PC-3 (cell line): ENCODE measurements around the gene RSBN1L. TPM values are rescaled to one million over a fixed set of nuclear protein-coding genes. Genes with fewer than 3 reads are reported as not detected.
A peak's percentile ranks its signal among the peaks of the same experiment; 100 is the strongest.
"Not testable (repeated sequence)": the region's sequence is repeated elsewhere in the genome, so short reads cannot be mapped to it uniquely, and the experiment has no call there.

ENCODE experiments used
- ATAC-seq: fragments of 200-7000 bp; cut with Tn5 transposase; 2 replicates; pipeline ENCODE4 v1.9.1; 2020; ENCODE audit warnings: mild to moderate bottlenecking, moderate library complexity
- BruUV-seq: library from RNA; stranded (reverse); fragments of 400-500 nt; replicated peaks from 2 replicates; lab custom pipeline; 2021; lab: Mats Ljungman, UMichigan
- CTCF ChIA-PET: fragments of 300-600 bp; sonication (Branson Sonifier 250); formaldehyde crosslinking; loops from one replicate; lab custom pipeline; 2022; ENCODE audit warnings: antibody characterized with exemption; lab: Charles Lee
- POLR2A ChIA-PET: fragments of 300-600 bp; sonication (Branson Sonifier 250); formaldehyde crosslinking; loops from one replicate; lab custom pipeline; 2022; ENCODE audit warnings: antibody characterized with exemption; ENCODE audit not compliant: unreplicated experiment; lab: Charles Lee
- DNase-seq: peaks from one replicate; pipeline ENCODE4 v3.0.0-alpha.2; 2015
- H2AFZ ChIP-seq: fragments of 300-600 bp; sonication (generic); 2 replicates; pipeline ENCODE4 v1.6.0; 2016; ENCODE audit warnings: antibody characterized with exemption, low read length
- H3F3A ChIP-seq: fragments of 300-600 bp; sonication (generic); one replicate; pipeline ENCODE4 v1.6.0; 2017; ENCODE audit warnings: antibody characterized with exemption, low read length, control low read depth, mild to moderate bottlenecking; ENCODE audit not compliant: unreplicated experiment
- H3K27ac ChIP-seq: fragments of 300-600 bp; sonication (generic); 2 replicates; pipeline ENCODE4 v1.5.1; 2016; ENCODE audit warnings: mild to moderate bottlenecking, low read length
- H3K27me3 ChIP-seq: fragments of 300-600 bp; sonication (generic); 2 replicates; pipeline ENCODE4 v1.6.1; 2016; ENCODE audit warnings: low read length, mixed read lengths
- H3K36me3 ChIP-seq: fragments of 300-600 bp; sonication (generic); 2 replicates; pipeline ENCODE4 v1.6.1; 2016; ENCODE audit warnings: low read depth, mixed run types, low read length, mixed read lengths
- H3K4me1 ChIP-seq: fragments of 300-600 bp; sonication (generic); 2 replicates; pipeline ENCODE4 v1.5.1; 2016; ENCODE audit warnings: low read length; ENCODE audit not compliant: insufficient read depth
- H3K4me2 ChIP-seq: fragments of 300-600 bp; sonication (generic); 2 replicates; pipeline ENCODE4 v1.6.0; 2016; ENCODE audit warnings: low read length
- H3K4me3 ChIP-seq: fragments of 300-600 bp; sonication (generic); 2 replicates; pipeline ENCODE4 v1.5.1; 2016; ENCODE audit warnings: mild to moderate bottlenecking, low read length, mixed read lengths
- H3K79me2 ChIP-seq: fragments of 300-600 bp; sonication (generic); 2 replicates; pipeline ENCODE4 v1.6.1; 2017; ENCODE audit warnings: low read length, mixed read lengths
- H3K9ac ChIP-seq: fragments of 300-600 bp; sonication (generic); 2 replicates; pipeline ENCODE4 v1.6.0; 2016; ENCODE audit warnings: mild to moderate bottlenecking, low read length
- H3K9me2 ChIP-seq: fragments of 300-600 bp; sonication (generic); replicated peaks from 2 replicates; pipeline ENCODE4 v1.6.1; 2016; ENCODE audit warnings: mixed run types, low read length, mixed read lengths
- H3K9me3 ChIP-seq: fragments of 300-600 bp; sonication (generic); 2 replicates; pipeline ENCODE4 v1.6.1; 2016; ENCODE audit warnings: low read length, mixed read lengths
- H4K20me1 ChIP-seq: fragments of 300-600 bp; sonication (generic); 2 replicates; pipeline ENCODE4 v1.6.1; 2016; ENCODE audit warnings: low read length, mixed read lengths
- EZH2 ChIP-seq: fragments of 300-600 bp; sonication (generic); IDR thresholded peaks from one replicate; pipeline ENCODE4 v1.6.1; 2017; ENCODE audit warnings: antibody characterized with exemption, mild to moderate bottlenecking, low read length; ENCODE audit not compliant: unreplicated experiment
- EZH2phosphoT487 ChIP-seq: fragments of 300-600 bp; sonication (generic); IDR thresholded peaks from 2 replicates; pipeline ENCODE4 v1.6.1; 2018; ENCODE audit warnings: mild to moderate bottlenecking, antibody characterized with exemption, low read length, borderline replicate concordance
- intact Hi-C: fragments of 100-400 bp; cut with micrococcal nuclease; formaldehyde crosslinking; loops from 2 replicates; pipeline ENCODE4 v1.9.0; 2023
- total RNA-seq: library from RNA; depleted of rRNA; stranded (reverse); fragments of >200 nt; gene quantifications from 2 replicates; pipeline ENCODE4 v1.2.3, GENCODE V29; 2014
- TF ChIP-seq, protein P1 (sequence below): fragments of 300-600 bp; sonication (generic); conservative IDR thresholded peaks from 2 replicates; pipeline ENCODE4 v1.5.1; 2017; ENCODE audit warnings: antibody characterized with exemption, low read depth, mild to moderate bottlenecking, low read length

The RSBN1L gene
- total RNA-seq, 1 experiment from 2014 or later: 6.9 TPM

DNA sequence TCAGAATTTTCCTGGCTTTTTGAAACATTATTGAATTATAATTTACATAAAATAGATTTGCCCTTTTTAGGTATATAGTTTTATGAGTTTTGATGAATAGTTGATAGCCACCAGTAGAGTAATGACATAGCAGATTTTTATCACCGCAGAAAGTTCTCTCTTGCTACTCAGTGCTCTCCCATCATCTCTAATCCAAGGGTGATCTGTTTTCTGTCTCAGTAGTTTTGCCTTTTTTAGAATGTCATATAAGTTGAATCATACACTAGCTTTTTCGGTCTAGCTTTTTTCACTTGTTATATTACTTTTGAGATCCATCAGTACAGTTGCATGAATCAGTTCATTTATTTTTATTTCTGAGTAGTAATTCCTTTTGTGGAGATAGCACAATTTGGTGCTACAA, 17.9 kb downstream of the RSBN1L start:
- H3K27me3 ChIP-seq: no peaks in the 10 kb centered on the region
- H3F3A ChIP-seq: no peaks in the 10 kb centered on the region
- H3K4me2 ChIP-seq: no peak overlapping the region
- ATAC-seq: no peak
- DNase-seq: no peak
- TF ChIP-seq EZH2phosphoT487 (no peak), EZH2 (no peak)
- TF ChIP-seq, protein P1, sequence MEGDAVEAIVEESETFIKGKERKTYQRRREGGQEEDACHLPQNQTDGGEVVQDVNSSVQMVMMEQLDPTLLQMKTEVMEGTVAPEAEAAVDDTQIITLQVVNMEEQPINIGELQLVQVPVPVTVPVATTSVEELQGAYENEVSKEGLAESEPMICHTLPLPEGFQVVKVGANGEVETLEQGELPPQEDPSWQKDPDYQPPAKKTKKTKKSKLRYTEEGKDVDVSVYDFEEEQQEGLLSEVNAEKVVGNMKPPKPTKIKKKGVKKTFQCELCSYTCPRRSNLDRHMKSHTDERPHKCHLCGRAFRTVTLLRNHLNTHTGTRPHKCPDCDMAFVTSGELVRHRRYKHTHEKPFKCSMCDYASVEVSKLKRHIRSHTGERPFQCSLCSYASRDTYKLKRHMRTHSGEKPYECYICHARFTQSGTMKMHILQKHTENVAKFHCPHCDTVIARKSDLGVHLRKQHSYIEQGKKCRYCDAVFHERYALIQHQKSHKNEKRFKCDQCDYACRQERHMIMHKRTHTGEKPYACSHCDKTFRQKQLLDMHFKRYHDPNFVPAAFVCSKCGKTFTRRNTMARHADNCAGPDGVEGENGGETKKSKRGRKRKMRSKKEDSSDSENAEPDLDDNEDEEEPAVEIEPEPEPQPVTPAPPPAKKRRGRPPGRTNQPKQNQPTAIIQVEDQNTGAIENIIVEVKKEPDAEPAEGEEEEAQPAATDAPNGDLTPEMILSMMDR: no peak
- H3K36me3 ChIP-seq: no peaks in the 10 kb centered on the region
- H3K4me1 ChIP-seq: peaks cover 8% of the 10 kb centered on the region; the same call in 1 of the 2 replicates
- no TSS peak for BruUV-seq
- H3K9ac ChIP-seq: no peak overlapping the region
- no peak overlapping the region for H2AFZ ChIP-seq
- H3K79me2 ChIP-seq: peaks cover 88% of the 10 kb centered on the region
- intact Hi-C loops: no loop called here
- no peaks in the 10 kb centered on the region for H3K9me2 ChIP-seq
- no peak overlapping the region for H3K27ac ChIP-seq
- H3K4me3 ChIP-seq: no peak overlapping the region
- ChIA-PET POLR2A (no interaction called here), CTCF (no interaction called here)
- H4K20me1 ChIP-seq: peaks cover 5% of the 10 kb centered on the region; the same call in 1 of the 2 replicates
- H3K9me3 ChIP-seq: no peaks in the 10 kb centered on the region

DNA sequence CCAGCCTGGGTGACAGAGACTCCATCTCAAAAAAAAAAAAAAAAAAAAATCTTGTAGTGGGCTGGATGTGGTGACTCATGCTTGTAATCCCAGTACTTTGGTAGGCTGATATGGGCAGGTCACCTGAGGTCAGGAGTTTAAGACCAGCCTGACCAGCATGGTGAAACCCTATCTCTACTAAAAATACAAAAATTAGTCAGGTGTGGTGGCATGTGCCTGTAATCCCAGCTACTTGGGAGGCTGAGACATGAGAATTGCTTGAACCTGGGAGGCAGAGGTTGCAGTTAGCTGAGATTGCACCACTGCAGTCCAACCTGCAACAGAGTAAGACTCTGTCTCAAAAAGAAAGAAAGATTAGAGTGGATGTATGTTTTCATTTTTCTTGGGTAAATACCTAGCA, 18.7 kb downstream of the RSBN1L start:
- BruUV-seq, H3K36me3 ChIP-seq, H3K4me3 ChIP-seq, H2AFZ ChIP-seq, H3K4me2 ChIP-seq, H3F3A ChIP-seq, H3K4me1 ChIP-seq, H4K20me1 ChIP-seq, H3K9ac ChIP-seq, CTCF ChIA-PET, H3K27me3 ChIP-seq, POLR2A ChIA-PET, H3K9me2 ChIP-seq, H3K9me3 ChIP-seq, DNase-seq, H3K27ac ChIP-seq: not testable (repeated sequence)
- H3K79me2 ChIP-seq: peaks cover 91% of the 10 kb centered on the region
- peak; percentile 45 for ATAC-seq
- intact Hi-C loops: loop anchor here (5.0 kb wide), 1 partner anchor 42 kb away; no protein-coding TSS in a partner anchor

DNA sequence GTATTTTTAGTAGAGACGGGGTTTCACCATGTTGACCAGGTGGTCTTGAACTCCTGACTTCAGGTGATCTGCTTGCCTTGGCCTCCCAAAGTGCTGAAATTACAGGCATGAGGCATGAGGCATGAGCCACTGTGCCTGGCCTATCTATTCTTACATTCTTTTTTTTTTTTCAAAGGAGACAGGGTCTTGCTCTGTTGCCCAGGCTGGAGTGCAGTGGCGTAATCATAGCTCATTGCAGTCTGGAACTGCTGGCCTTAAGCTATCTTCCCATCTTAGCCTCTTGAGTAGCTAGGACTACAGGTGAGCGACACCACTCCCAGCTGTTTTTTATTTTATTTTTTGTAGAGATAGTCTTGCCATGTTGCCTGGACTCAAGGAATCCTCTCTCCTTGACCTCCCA, 20.5 kb downstream of the RSBN1L start:
- Histone ChIP-seq H3K9me3 (no peaks in the 10 kb centered on the region), H3K4me2 (no peak overlapping the region), H3K27me3 (no peaks in the 10 kb centered on the region), H3K36me3 (no peaks in the 10 kb centered on the region), H2AFZ (no peak overlapping the region), H3K4me1 (peaks cover 8% of the 10 kb centered on the region; the same call in 1 of the 2 replicates), H3K9ac (no peak overlapping the region), H3K79me2 (peaks cover 90% of the 10 kb centered on the region), H3K4me3 (no peak overlapping the region), H3K27ac (no peak overlapping the region), H3K9me2 (no peaks in the 10 kb centered on the region), H3F3A (no peaks in the 10 kb centered on the region), H4K20me1 (peaks cover 9% of the 10 kb centered on the region; the same call in 1 of the 2 replicates)
- DNase-seq: no peak
- no peak for ATAC-seq
- no TSS peak for BruUV-seq
- CTCF ChIA-PET: no interaction called here
- intact Hi-C loops: loop anchor here (5.0 kb wide), 1 partner anchor 40 kb away; no protein-coding TSS in a partner anchor
- POLR2A ChIA-PET: no interaction called here
- TF ChIP-seq EZH2phosphoT487 (no peak), EZH2 (no peak)
- TF ChIP-seq, protein P1: no peak

DNA sequence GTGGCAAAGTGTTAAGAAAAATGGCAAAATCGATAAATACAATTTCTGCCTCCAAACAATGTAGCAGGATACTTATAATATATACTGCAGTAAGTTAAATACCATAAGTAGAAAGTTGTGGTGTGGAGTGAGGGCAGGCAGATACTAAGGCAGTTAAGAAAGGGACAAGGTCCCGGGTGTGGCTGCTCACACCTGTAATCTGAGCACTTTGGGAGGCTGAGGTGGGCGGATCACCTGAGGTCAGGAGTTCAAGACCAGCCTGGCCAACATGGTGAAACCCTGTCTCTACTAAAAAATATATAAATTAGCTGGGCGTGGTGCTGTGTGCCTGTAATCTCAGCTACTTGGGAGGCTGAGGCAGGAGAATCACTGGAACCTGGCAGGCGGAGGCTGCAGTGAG, 21.3 kb downstream of the RSBN1L start:
- BruUV-seq, H4K20me1 ChIP-seq, H3K4me1 ChIP-seq, ATAC-seq, DNase-seq, H3K27ac ChIP-seq, H3K9me2 ChIP-seq, H3K27me3 ChIP-seq, H3K4me2 ChIP-seq, H3K4me3 ChIP-seq, H3K9me3 ChIP-seq, H3F3A ChIP-seq, H2AFZ ChIP-seq, H3K9ac ChIP-seq, H3K36me3 ChIP-seq, POLR2A ChIA-PET: not testable (repeated sequence)
- H3K79me2 ChIP-seq: peaks cover 93% of the 10 kb centered on the region
- intact Hi-C loops: loop anchor here (5.0 kb wide), 1 partner anchor 40 kb away; no protein-coding TSS in a partner anchor
- CTCF ChIA-PET: interaction anchor here (0.6 kb wide), 1 partner anchor 15 kb away, joined by 3 read pairs; no protein-coding TSS in a partner anchor
